GM19043 (cell line): ENCODE data around the gene JAZF1.

ENCODE experiments used
- ATAC-seq: cut with Tn5 transposase; IDR thresholded peaks from one replicate; pipeline ENCODE4 v1.9.1; 2021; ENCODE audit warnings: low read depth; ENCODE audit not compliant: unreplicated experiment

Gene JAZF1

DNA sequence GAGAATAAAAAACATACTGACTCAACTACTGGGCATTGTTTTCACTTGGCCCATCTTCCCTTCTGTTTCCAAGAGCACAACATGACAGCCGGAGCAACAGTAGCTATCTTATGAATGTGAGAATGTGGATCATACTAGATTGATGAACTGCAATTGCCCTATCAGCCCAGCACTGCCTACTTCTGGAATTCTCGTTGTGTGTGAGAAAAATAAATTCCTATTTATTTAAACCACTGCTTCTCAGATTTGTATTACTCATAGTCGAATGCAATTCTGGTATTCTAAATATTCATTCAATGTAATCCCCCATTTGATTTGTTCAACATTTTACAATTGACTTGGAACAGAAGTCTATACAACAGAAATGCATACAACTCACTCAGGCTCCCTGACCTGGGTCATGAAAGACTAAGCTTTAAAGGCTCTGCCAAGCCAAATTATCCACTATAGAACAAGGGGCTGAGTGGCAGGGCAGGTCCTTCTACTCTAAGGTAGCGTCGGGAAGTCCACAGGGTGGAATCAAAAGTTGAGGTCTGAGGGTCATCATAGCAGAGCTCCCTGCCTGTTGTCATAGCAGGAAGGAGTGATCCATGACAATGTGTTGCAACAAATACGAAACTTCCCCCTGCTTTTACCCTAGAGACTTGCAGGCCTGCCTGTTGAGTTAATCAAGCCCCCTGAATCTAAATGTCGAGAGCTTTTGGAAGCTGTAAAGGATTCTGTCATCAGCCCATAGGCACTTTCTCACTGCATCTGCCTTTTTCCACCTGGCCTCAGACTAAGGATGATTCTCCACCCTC is 12.4 kb upstream of the JAZF1 start:
- no peak for ATAC-seq

DNA sequence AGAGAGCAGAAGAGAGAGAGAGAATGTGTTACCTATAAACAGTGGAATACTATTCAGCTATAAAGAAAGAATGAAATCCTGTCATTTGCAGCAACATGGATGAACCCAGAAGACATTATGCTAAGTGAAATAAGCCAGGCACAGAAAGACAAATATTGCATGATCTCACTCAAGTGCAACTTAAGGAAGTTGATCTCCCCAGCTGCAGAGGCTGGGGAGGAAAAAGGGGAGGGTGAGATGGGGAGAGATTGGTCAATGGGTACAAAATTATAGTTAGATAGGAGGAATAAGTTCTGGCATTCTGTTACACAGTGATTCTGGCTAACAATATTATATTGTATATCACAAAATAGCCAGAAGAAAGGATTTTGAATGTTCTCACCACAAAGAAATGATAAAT is 11.2 kb upstream of the JAZF1 start:
- ATAC-seq = no peak

- no peak for ATAC-seq
Measured at GRCh38 chr7:28191184-28191583, 10.6 kb upstream of the JAZF1 start.

- no peak for ATAC-seq
Measured at GRCh38 chr7:28190077-28190710, 9.6 kb upstream of the JAZF1 start.

DNA sequence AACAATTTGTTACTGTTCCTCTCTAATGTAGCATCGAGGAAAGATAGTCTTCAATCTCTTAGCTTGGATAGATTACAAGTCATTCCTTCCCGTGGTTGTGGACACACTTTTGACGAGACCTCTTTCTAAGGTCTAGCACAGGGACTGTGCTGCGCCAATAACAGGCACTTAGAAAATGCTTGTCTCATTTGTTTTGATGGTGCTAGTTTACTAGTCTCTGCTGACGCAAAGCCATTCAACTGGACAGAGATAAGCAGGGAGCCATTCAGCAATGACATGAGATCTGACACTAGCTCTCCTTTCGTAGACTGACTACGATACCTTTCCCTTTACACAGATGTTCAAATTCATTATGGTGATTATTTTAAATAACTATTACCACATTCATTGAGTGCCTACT is 6.4 kb upstream of the JAZF1 start:
- no peak for ATAC-seq

DNA sequence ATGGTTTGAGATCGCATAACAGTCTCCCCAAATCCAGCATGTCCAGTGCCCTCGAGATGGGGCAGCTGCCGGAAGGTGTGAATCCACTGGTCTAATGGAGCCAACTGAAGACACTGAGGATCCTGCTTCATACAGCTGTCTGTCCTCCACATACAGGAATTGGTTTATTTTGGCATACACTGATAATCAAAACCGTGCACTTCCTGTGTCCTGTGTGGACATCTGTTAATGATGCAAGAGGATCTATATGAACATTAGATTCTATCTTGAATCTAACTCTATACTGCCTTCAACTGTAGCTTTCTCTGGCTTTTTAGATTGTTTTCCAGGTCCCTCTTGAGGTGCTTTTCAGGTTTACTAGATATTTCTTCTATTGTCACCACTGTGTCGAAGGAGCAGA is 3.0 kb upstream of the JAZF1 start:
- ATAC-seq = no peak

- no peak for ATAC-seq
Measured at GRCh38 chr7:28182071-28182471, 1.5 kb upstream of the JAZF1 start.

DNA sequence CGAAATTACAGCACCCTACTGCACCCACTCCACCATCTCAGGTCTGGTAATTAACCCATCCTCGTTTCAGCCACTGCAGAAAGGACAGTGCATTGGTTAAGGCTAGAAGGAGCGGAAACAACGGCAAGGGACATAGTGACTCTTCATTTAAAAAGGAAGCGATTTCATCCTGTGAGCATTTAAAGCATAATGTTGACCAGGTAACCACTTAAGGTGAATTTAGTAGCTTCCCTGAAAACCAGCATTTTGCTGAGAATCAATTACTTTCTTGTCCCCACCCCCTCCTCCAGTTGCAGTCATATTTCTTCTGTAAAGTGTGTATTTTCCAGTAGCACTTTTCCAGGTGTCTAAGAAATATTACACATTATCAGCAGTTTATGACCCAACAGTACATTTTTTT is 821 bp upstream of the JAZF1 start:
- ATAC-seq = no peak

GRCh38 chr7:28180031-28180363 is 598 bp downstream of the JAZF1 start:
- ATAC-seq = no peak

GRCh38 chr7:28179120-28180030 is 1.2 kb downstream of the JAZF1 start:
- peak; percentile 81 for ATAC-seq

DNA sequence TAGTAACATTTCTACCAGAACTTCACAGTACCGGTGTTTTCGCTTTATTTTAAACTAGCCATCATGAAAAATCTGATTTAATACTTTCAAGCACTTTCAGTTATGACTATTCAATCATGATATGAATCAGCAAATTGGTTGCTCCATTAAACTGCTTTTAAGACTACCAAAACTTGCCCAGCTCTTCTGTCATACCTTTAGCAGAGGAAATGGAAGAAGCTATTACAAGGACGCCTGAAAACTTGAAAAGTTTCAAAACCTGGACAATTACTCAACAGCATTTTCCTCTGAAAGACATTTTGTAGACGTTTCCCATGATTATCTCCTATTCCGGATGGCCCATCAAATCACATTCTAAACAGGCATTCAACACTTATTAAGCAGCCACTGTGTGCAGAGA is 2.0 kb downstream of the JAZF1 start:
- no peak for ATAC-seq

GRCh38 chr7:28177836-28178235 is 2.8 kb downstream of the JAZF1 start:
- ATAC-seq = no peak

- ATAC-seq = no peak
Measured at GRCh38 chr7:28176645-28177044, 4.0 kb downstream of the JAZF1 start.

DNA sequence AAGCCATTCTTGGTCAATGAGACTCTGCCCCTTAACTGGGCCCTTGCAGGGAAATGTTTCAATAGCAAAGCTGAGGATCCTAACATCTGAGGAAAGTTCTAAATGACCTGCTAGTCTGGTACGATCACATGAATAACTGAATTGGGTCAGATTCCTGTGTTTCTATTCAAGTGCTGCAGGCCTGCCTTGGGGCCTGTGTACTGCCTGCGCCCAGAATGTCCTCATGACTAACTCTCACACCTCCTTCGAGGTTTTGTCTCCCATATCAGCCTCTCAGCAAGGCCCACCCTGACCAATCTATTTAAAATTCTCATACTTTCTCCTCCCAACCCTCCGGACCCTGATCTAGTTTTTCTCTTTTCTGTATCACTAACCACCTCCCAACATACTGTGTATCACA is 4.4 kb downstream of the JAZF1 start:
- ATAC-seq = no peak

DNA sequence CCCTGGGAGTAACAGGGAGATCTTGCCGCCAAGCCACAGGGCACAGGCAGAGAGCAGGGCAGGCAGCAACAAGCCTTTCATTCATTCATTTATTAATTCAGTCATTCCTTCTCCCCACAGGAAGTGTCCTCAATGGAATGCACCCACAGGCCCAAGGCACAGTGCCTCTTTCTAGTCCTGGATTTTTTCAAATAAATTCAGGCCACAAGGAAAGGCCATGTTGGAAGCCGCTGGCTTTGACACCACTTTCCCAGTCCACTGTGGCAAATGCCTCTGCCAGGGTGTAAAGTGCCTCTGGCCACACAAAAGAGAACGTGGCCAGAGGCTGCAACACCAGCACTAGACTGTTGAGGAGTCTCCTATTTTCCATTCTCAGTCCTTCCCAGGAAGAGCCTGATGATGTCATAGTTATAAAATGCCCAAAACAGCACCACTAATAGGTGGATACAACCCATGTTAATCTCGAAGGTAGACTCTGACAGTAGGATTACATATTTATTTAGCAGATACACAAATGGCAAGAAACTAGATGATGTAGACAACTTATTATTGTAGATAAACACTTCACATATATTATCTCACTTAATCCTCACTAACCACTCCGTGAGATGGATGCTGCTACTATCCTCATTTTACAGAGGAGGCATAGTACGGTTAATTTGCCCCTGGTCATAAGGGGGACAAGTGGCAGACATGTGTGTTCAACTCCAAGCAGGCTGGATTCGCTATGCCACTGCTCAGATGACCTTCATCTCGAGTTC is 5.5 kb downstream of the JAZF1 start:
- no peak for ATAC-seq

GRCh38 chr7:28174442-28174841 is 6.2 kb downstream of the JAZF1 start:
- no peak for ATAC-seq

DNA sequence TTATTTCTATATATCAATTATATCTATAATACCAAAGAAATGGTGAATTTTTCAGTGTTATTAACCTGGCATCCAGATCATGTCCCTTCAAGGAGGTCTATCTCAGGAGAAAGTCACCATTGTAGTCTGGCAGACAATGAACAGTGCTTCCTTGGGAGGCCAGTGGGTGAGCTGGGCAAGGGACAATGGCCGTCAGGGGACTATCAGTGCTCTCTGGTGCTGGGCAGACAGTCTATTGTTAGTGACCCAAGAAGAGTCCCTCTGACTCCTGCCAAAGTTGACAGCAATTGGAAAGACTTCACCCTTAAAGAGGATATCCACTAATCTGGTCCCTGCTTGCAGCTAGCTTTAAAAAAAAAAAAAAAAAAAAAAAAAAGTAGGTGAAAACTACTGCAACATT is 7.1 kb downstream of the JAZF1 start:
- no peak for ATAC-seq

DNA sequence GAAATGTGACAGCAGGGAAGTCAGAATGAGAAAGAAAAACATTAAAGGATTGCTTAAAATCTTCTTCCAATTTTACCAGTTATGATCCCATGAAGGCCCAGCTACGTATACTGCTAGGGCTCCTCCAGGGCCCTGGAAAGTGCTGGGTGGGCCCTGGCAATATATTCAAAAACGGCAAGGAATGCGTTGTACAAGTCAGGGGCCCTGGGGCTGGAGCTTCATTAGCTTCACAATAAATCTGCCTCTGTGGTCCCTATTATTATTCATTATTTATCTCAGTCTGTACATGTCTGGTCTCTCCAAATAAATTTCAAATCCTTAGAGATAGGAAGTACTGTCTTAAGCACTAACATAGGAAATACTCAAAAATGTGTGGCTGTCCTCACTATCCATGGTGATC is 7.6 kb downstream of the JAZF1 start:
- no peak for ATAC-seq

DNA sequence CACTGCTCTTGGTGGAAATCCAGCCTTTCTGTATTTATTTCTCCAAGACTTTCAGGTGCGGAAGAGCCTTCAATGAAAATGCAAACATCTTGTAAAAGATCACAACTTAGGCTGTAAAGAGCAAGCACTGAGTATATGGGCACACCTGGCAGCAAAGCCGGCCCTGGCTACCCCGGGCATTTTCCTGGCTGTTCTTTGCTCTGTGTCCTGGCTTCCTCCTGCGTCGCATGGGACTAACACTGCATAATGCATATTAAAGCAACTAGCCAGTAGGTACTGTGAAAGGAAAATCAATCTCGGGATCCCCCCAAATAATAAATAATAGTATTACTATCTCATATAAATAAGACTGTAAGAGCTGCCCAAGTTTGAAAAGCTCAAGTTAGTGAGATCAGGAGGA is 9.9 kb downstream of the JAZF1 start:
- ATAC-seq = no peak

DNA sequence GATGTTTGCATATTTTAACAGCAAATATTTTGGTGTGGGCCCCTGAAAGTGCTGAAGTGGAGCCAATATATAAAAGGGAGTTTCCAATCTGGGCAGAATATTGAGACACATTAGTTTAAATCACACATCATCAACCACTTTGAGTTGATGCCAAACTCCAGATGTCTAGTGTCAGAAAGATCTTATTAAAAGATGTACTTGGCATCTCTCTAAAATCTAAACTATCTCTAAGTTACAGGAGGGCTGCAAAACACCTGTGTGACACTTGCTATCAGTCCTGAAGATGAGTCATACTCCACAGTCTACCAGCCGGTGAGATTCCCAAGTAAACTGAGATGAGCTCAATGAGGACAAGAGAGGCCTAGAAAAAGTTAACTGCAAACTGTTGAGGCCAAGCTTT is 11.4 kb downstream of the JAZF1 start:
- no peak for ATAC-seq
